Measurements from ENCODE around the gene PAX7.
A peak's percentile ranks its signal among the peaks of the same experiment; 100 is the strongest.

Gene PAX7

GRCh38 chr1:18769140-18769539 lies 138.5 kb downstream of the PAX7 start:
- DNase-seq: no peak

GRCh38 chr1:18770799-18771198 lies 140.2 kb downstream of the PAX7 start:
- DNase-seq: no peak

GRCh38 chr1:18773753-18774152 lies 143.1 kb downstream of the PAX7 start:
- no peak for DNase-seq

GRCh38 chr1:18775341-18775740 lies 144.7 kb downstream of the PAX7 start:
- DNase-seq: no peak

DNA sequence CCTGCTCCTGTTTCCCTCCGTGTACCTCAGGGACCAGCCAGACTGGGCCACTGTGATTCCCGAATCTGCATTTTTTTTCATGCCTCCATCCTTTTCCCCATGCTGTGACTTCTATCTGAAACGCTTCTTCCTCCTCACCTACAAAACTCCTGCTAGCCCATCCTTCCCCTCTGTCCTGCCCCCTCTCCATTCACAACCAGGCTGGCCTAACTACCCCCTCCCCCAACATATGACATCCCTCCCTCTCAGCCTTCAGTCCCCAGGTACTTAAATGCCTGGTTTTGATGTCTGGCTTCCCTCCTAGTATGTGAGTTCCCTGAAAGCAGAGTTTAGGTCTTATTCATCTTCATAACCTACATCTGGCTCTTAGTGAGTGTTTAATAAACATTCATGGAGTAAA lies 146.1 kb downstream of the PAX7 start:
- DNase-seq: peak; percentile 77

- no peak for DNase-seq
Measured at GRCh38 chr1:18778437-18778836, 147.8 kb downstream of the PAX7 start.

DNA sequence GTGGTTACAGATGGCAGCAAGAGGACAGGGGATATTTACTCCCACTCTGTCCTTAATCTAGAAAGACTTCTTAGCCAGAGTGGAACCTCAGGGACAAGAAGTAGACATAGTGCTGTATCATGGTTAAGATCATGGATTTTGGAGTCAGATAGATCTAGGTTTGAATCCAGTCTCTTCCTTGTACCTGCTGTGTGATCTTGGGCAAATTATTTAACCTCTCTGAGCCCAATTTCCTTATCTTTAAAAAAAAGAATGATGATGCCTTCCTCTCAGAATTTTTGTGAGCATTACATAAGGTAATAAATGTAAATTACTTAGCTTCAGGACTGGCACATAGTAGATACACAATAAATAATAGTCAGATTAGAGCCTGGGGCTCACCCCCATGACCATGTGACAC lies 150.4 kb downstream of the PAX7 start:
- no peak for DNase-seq

- DNase-seq: no peak
Measured at GRCh38 chr1:18783705-18784481, 153.2 kb downstream of the PAX7 start.

DNA sequence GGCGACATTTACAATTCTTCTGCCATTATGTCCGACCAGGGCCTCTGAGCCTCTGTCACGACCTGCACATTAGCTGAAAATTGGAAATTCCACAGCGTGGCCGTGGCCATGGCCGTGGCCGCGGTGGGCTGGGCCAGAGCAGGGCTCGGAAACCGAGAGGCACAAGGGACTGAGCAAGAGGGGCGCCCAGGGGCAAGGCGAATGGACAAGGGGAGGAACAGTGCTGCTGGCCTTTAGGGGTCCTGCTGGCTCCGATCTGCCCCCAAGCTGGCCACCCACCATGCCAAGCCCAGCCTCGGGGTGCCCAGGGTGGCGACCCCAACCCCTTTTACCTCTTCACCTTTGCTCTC lies 153.8 kb downstream of the PAX7 start:
- no peak for DNase-seq

DNA sequence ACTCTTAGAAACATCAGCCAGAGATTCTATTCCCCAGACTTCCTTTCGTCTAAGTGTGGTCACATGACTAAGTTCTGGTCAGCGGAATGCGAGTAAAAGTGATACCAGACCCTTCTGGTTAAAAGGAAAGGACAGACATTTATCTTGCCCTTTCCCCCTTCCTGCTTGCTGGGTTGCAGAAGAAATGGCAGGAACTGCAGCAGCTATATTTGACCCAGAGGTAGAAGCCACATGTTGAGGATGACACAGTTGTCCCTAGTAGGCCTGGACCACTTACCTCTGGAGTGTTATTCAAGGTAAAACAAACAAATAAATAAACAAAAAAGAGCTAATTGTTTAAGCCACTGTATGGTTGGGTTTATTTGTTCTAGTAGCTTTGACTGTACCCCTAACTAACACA lies 155.5 kb downstream of the PAX7 start:
- DNase-seq: no peak

DNA sequence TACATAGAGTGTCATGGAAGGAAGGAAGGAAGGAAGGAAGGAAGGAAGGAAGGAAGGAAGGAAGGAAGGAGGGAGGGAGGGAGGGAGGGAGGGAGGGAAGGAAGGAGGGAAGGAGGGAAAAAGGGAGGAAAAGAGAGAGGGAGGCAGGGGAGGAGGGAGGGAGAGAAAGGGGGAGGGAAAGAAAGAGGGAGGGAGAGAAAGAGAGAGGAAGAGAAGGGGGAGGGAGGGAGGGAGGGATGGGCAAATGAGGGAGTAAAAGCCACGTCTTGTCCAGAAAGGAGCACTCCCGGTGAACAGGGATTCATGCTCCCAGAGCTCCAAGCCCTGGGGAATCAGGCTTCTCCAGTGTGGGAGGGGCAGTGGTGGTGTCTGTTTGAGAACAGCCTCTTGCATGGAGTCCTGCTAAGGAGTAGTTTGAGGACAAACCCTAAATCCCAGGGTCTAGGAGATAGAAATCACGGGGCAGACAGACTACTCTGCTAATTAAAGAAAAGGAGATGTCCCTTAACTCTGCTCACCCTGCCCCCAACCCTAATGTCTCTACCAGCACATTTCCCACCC lies 157.3 kb downstream of the PAX7 start:
- no peak for DNase-seq

DNA sequence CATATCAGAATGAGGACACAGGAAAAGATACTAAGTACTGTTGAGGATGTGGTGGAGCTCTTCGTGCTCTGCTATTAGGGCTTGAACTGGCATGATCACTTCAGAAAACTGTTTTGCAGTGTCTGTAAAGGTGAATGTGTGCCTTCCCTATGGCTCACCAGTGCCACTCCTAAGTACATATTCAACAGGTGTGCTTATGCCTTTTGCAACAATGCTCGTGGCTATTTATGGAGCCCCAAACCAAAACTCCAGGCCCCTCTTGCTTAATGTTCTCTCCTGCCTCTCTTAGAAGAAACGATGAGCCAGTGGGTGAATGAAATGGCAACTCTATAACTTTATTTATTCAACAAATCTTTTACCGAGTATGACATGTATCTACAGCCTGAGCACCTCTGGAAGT lies 158.6 kb downstream of the PAX7 start:
- no peak for DNase-seq

DNA sequence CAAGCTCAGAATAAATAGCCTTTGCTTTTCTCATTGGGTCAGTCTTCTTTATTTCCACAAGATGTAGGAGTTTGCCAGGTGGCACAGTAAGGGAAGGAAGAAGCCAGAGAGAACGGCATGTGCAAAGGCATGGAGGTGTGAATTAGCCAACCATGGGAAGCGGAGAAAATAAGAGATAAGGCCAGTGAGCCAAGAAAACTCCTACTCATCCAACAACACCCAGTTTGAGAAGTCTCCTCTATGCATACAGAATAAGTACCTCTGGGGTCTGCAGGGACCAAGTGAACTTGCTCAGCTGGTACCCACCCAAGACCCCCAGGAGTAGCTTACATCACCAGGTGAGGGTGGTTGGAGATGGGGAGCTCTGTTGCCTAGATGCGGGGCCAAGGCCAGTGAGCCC lies 162.1 kb downstream of the PAX7 start:
- no peak for DNase-seq

- DNase-seq: no peak
Measured at GRCh38 chr1:18793164-18793563, 162.5 kb downstream of the PAX7 start.

DNA sequence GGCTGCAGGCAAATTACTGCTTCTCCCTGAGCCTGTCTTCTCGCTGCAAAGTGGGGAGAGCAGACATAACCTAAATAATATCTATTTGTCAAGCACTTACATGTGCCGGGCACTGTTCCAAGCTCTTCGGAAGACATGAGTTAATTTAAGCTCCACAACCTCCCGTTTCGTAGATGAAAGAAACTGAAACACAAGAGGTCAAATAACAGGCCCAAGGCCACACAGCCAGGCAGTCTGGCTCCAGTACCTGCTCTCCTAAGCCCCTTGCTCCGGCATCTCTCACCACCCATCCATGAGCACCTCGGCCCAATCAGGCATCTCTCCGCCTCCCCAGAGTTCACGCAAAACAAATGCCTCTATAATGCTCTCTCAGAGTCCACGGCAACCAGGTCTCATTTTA lies 163.4 kb downstream of the PAX7 start:
- DNase-seq: peak; percentile 53

GRCh38 chr1:18794561-18794960 lies 163.9 kb downstream of the PAX7 start:
- no peak for DNase-seq

DNA sequence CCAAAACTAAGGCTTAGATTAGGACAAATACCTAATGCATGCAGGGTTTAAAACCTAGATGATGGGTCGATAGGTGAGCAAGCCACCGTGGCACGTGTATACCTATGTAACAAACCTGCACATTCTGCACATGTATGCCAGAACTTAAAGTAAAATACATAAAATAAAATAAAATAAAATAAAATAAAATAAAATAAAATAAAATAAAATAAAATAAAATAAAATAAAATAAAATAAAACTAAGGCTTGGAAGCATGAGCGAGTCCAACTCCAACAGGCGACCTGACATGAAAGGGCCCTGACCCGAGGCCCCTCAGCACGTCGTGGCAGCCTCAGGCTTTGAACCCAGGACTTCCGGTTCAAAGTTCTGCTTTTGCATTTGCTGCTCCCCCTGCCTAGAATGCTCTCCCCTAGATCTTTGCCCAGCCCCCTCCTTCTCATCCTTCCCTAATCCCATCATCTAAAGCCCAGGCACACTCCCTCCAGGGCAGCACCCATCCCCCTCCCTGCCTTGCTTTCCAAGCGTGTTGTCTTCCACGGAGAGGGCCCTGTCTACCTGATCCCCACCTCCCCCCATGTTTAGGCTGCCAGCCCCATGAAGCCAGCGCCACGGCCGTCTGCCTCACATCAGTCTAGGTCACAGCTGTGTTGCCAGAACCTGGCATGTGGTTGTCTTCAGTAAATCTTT lies 164.5 kb downstream of the PAX7 start:
- DNase-seq: no peak

GRCh38 chr1:18796950-18797349 lies 166.3 kb downstream of the PAX7 start:
- no peak for DNase-seq

All from NCI-H2227 treated with DMSO at 0.1 percent for 48 hours (cell line).